VCaP (cell line): Measurements from ENCODE around the gene PSMB9.

Source experiments
- H3K27ac ChIP-seq: fragments of 450-650 bp; 2 replicates; pipeline ENCODE4 v1.5.1; 2017
- TF ChIP-seq, protein P1 (sequence below): fragments of 450-650 bp; conservative IDR thresholded peaks from 2 replicates; pipeline ENCODE4 v1.5.1; 2017; ENCODE audit warnings: mild to moderate bottlenecking, moderate library complexity

PSMB9 gene

DNA sequence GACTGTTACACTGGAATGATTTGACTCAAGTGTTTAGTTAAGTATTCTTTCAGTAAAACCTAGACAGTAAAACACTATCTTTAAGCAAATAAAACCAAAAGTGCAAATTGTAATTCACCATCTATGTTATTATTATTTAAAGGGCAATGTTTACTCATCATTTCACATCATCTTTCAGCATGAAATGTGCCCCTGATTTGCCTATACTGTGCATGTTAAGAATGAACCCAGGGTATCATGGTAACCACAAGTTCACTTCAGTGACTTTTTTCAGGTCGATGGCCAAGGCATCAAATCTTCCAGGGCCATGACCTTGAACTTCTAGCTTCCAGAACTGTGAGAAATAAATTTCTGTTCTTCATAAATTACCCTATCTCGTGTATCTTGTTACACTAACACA lies 35.1 kb upstream of the PSMB9 start:
- no peak overlapping the region for H3K27ac ChIP-seq
- TF ChIP-seq, protein P1, sequence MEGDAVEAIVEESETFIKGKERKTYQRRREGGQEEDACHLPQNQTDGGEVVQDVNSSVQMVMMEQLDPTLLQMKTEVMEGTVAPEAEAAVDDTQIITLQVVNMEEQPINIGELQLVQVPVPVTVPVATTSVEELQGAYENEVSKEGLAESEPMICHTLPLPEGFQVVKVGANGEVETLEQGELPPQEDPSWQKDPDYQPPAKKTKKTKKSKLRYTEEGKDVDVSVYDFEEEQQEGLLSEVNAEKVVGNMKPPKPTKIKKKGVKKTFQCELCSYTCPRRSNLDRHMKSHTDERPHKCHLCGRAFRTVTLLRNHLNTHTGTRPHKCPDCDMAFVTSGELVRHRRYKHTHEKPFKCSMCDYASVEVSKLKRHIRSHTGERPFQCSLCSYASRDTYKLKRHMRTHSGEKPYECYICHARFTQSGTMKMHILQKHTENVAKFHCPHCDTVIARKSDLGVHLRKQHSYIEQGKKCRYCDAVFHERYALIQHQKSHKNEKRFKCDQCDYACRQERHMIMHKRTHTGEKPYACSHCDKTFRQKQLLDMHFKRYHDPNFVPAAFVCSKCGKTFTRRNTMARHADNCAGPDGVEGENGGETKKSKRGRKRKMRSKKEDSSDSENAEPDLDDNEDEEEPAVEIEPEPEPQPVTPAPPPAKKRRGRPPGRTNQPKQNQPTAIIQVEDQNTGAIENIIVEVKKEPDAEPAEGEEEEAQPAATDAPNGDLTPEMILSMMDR = no peak

DNA sequence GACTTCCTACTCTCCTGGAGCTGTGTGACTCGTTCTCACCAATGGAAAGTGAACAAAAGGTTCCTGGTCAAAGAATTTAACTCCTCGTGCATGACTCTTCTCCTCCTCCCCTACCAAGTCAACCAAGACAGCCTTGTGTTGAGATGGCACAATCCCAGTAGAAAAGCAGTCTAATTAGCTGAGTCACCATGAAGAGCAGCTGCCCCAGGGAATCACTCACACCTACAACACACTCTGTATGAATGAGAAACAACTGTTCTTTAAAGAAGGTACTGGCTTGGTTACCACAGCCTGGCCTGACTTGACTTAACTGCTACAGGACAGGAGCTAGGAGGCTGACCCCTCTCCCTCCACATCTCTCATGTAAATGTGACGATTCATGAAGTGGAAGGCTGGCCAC lies 34.3 kb upstream of the PSMB9 start:
- no peak overlapping the region for H3K27ac ChIP-seq
- TF ChIP-seq, protein P1 = no peak

GRCh38 chr6:32825966-32826365 lies 28.0 kb upstream of the PSMB9 start:
- TF ChIP-seq, protein P1 = peak; percentile 56
- no peak overlapping the region for H3K27ac ChIP-seq

DNA sequence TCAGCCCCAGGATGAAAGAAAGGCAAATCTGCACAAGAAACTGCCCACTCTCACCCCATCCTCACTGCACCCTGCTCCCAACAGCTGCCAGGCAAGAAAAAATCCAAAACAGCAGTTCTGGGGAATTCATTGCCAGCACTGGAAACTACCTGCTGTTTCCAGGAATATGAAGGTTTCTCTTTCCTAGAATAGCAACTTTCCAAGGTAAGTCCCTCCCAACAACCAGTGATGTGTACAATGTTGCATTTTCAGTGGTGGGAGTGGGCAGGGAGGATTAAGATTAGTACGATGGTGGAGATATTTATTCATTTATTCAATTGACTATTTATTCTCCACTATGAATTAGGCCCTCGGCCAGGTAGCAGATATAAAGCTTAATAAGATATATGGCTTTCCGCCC lies 27.0 kb upstream of the PSMB9 start:
- H3K27ac ChIP-seq = no peak overlapping the region
- TF ChIP-seq, protein P1 = no peak

DNA sequence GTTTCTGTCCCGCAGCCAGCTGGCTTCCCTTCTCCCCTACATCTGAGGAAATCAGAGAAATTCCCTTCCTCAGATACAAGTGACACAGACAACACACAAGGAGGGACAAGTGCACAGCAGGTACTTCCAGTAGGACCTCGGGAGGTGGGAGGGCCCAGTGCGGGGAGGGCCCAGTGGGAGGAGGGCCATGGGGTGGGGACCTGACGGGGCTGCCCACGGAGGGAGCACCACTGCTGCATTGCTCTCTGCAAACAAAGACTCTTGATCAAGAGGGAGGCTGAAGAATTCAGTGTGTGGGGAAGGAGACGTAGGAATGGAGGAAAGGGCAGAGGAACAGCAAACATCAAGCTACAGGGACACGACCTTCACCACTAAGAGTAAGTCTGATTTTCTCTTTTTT lies 24.5 kb upstream of the PSMB9 start:
- no peak overlapping the region for H3K27ac ChIP-seq
- TF ChIP-seq, protein P1 = no peak

GRCh38 chr6:32830017-32830416 lies 24.0 kb upstream of the PSMB9 start:
- TF ChIP-seq, protein P1 = no peak

DNA sequence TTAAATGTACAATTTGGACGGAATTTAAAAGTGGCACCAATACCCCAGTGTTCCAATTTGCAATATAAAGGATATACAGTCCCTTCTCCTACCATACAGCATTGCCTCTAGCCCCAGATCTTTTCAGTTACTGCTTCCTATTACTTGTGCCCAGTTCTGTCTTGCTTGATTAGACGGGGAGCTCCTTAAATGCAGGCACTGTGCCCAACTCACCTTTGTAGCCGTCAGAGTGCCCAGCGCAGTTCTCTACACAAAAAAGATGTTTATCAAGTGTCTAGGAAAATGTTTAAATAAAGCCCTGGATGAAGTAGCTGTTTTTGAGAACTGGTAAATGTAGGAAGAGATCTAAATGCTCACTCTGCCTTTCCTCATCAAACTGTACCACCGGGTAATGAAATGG lies 23.1 kb upstream of the PSMB9 start:
- H3K27ac ChIP-seq = no peak overlapping the region
- TF ChIP-seq, protein P1 = no peak

More at GRCh38 chr6:32830017-32830416, 24.0 kb upstream of the PSMB9 start:
- H3K27ac ChIP-seq = no peak overlapping the region

DNA sequence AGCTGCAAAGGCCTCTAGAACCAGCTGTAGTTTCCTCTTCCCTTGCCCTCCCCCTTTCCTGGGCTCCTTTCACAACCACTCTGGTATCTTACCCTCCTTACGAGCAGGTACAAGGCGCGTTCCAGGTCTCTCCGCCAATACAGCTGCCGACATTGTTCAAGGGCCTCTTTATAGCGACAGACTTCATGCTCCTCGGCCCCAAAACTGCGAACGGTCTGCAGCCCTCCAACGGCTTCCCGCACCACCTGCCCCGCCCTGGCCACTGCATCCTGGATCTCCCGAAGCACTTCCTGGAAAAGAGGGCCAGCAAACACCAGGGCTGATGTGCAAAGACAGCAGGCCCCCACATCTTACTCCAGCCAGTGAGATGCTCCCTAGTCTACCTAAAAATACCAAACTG lies 21.5 kb upstream of the PSMB9 start:
- no peak overlapping the region for H3K27ac ChIP-seq

More for the DNA sequence above, 21.5 kb upstream of the PSMB9 start:
- TF ChIP-seq, protein P1 = no peak
